GM23248 (cell line): ENCODE data around the gene AGBL5.

Source experiments
- EZH2 ChIP-seq: fragments of 200-600 bp; sonication (generic); IDR thresholded peaks from 2 replicates; pipeline ENCODE4 v1.6.1; 2018; ENCODE audit warnings: antibody characterized with exemption, mild to moderate bottlenecking; ENCODE audit not compliant: insufficient read depth, poor library complexity, severe bottlenecking
- EZH2phosphoT487 ChIP-seq: fragments of 200-600 bp; sonication (generic); IDR thresholded peaks from 2 replicates; pipeline ENCODE4 v1.6.1; 2018; ENCODE audit warnings: antibody characterized with exemption, moderate library complexity, mild to moderate bottlenecking, low read depth; ENCODE audit not compliant: insufficient read depth

DNA sequence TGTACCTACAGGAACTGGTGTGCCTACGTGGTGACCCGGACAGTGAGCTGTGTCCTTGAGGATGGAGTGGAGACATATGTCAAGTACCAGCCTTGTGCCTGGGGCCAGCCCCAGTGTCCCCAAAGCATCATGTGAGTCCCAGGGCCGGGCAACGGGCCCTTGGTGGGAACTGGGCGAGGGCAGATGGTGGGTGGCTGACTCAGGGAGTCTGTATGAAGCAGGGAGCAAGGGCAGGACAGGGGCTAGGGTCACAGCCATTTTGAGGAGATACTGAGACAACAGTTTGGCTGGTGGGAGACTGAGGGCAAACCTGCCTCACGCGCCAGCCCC is 28.6 kb downstream of the AGBL5 start:
- TF ChIP-seq EZH2 (no peak), EZH2phosphoT487 (no peak)
